ENCODE measurements around the gene TTLL9.

TTLL9 gene

DNA sequence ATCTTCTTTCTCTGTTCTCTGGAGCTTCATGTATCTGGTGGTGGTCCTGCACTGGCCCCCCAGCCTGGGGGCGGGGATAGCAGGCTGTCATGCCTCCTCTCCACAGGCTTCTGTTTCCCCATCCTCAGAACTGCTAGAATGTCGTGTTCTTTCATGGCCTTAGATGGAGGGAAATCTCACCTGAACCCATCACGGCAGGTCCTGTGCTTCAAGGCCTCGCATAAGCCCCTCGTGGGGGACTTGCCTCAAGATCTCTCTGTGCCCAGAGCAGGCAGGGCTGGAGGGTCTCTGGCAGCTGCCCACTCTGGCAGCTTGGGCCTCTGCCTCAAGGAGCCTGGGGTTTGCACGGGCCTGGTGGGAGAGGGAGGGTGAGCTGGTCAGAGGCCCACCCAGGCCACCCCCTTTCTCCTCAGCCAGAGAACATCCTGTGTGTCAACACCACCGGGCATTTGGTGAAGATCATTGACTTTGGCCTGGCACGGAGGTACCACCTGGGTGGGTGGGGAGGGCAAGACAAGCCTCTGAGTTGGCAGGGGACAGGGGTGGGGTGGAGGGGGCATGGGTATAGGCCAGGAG, 39.9 kb upstream of the TTLL9 start:
- FAIRE-seq = no peak
- no peak for DNase-seq (ENCODE audit: insufficient read length)

DNA sequence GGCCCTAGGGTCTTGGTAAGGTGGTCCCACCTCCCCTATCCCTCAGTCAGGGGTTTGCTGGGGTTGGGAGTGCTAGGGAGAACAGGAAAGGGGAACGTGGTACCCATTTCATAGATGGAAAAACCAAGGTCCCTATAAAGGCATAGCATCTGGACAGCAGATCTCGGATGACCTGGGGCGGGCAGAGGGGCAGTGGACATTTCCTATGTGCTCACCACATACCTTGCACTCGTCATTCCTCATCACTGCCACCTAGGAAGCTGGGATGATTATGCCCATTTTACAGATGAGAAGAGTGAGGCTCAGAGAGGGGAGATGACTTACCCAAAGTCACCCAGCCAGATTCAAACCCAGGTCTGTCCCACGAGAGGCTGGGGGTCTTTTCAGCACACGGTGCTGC, 39.2 kb upstream of the TTLL9 start:
- no peak for FAIRE-seq

More for the DNA sequence above, 39.9 kb upstream of the TTLL9 start:
- TF ChIP-seq POLR2A (IDR thresholded peaks at IDR 0.05; ENCODE audit: low read depth, low read length) = no peak
- TF ChIP-seq POLR2AphosphoS5 (IDR thresholded peaks at IDR 0.05; ENCODE audit: low read depth, low read length) = no peak
- TF ChIP-seq TAF1 (IDR thresholded peaks at IDR 0.05; ENCODE audit: borderline replicate concordance, low read depth, low read length) = no peak

DNA sequence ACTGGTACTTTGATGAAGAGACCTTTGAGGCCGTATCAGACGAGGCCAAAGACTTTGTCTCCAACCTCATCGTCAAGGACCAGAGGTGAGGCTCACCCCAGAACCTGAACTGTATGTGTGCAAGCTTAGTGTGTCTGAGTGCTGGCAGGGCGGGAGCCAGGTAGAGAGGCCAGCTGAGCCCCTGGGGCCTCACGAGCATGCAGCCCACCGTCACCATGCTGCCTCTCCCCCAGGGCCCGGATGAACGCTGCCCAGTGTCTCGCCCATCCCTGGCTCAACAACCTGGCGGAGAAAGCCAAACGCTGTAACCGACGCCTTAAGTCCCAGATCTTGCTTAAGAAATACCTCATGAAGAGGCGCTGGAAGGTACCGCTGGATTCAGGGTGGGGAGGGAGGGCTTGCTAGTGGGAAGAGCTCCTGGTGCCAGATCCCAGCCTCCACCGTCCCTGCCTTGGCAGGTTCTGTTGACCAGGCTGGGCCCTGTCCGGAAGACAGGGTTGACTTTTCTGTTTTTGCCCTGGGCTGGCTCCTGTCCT, 38.6 kb upstream of the TTLL9 start:
- DNase-seq (ENCODE audit: insufficient read length) (no peak), FAIRE-seq (no peak)
- no peak for TF ChIP-seq POLR2A (IDR thresholded peaks at IDR 0.05; ENCODE audit: low read depth, low read length)
- no peak for TF ChIP-seq POLR2AphosphoS5 (IDR thresholded peaks at IDR 0.05; ENCODE audit: low read depth, low read length)
- no peak for TF ChIP-seq TAF1 (IDR thresholded peaks at IDR 0.05; ENCODE audit: borderline replicate concordance, low read depth, low read length)

More for the DNA sequence above, 39.2 kb upstream of the TTLL9 start:
- no peak for TF ChIP-seq POLR2AphosphoS5 (IDR thresholded peaks at IDR 0.05; ENCODE audit: low read depth, low read length)
- no peak for TF ChIP-seq TAF1 (IDR thresholded peaks at IDR 0.05; ENCODE audit: borderline replicate concordance, low read depth, low read length)
- TF ChIP-seq POLR2A (IDR thresholded peaks at IDR 0.05; ENCODE audit: low read depth, low read length) = no peak
- no peak for DNase-seq (ENCODE audit: insufficient read length)

DNA sequence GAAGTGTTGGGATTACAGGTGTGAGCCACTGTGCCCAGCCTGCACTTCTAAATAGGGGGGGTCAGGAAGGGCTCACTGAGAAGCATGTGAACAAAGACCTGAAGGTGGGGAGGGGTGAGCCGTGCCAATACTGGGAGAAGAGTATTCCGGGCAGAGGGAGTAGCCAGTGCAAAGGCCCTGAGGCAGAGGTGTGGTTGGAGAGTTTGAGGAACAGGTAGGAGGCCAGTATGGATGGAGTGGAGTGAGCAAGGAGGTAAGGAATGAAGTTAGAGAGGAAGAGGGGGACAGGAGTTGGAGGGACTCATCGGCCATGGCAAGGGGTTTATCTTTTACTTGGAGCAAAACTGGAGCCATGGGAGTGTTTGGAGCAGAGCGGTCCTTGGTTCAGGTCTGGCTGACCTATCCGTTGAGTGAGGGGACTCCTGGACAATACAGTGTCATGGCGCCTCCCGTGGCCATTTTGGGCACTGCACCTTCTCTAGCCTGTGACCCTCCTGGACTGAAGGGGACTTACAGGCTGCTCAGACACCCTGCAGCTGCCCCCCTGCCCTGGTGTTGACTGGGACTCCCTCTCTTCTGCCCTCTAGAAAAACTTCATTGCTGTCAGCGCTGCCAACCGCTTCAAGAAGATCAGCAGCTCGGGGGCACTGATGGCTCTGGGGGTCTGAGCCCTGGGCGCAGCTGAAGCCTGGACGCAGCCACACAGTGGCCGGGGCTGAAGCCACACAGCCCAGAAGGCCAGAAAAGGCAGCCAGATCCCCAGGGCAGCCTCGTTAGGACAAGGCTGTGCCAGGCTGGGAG, 37.1 kb upstream of the TTLL9 start:
- FAIRE-seq = peak; percentile 74
- TF ChIP-seq POLR2AphosphoS5 (IDR thresholded peaks at IDR 0.05; ENCODE audit: low read depth, low read length) (no peak), POLR2A (IDR thresholded peaks at IDR 0.05; ENCODE audit: low read depth, low read length) (no peak), TAF1 (IDR thresholded peaks at IDR 0.05; ENCODE audit: borderline replicate concordance, low read depth, low read length) (no peak)
- peak; percentile 75 for DNase-seq (ENCODE audit: insufficient read length)

DNA sequence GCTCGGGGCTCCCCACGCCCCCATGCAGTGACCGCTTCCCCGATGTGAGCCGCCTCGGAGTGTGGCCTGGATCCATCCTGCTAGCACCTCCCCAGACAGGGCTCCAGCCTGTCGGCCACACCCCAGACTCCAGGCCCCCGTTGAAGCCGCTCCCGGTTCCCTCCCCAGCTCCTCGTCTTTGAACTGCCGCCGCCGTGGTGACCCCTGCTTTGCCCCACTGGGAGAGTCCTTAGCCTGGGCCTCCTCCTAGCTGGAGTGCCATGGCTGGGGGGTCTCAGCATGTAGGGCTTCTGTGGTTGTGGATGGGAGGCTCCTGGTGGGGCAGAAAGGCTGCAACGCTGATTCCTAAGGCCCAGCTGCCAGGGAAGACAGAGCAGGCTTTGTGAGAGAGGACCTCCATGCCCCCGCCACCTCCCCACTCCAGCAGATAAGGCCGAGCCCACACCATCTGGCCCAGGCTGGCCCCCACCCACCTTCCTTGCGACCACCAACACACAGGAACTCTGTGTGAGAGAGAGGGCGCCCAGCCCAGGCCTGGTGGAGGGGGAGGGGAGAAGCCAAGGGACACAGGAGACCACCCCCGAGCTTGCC, 36.4 kb upstream of the TTLL9 start:
- no peak for FAIRE-seq
- no peak for TF ChIP-seq POLR2AphosphoS5 (IDR thresholded peaks at IDR 0.05; ENCODE audit: low read depth, low read length)
- no peak for TF ChIP-seq POLR2A (IDR thresholded peaks at IDR 0.05; ENCODE audit: low read depth, low read length)
- TF ChIP-seq TAF1 (IDR thresholded peaks at IDR 0.05; ENCODE audit: borderline replicate concordance, low read depth, low read length) = no peak
- no peak for DNase-seq (ENCODE audit: insufficient read length)

DNA sequence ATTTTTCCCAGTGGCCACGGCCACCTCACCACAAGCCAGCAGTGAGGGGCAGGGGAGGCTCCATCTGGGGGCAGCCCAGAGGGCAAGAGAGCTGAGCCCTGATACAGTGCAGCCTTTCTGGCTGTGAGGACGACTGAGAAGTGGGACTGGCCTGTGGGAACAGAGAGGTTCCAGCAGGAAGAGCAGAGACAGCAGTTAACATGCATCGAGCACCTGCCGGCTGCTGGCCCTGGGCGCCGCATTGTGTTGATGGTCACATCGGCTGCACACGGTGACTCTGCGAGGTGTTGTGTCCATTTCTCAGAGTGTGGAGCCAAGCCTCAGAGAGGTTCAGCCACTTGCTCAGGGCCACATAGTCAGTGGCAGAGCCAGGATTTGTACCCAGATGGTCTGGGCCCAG, 34.9 kb upstream of the TTLL9 start:
- TF ChIP-seq TAF1 (IDR thresholded peaks at IDR 0.05; ENCODE audit: borderline replicate concordance, low read depth, low read length) = no peak
- no peak for TF ChIP-seq POLR2A (IDR thresholded peaks at IDR 0.05; ENCODE audit: low read depth, low read length)
- TF ChIP-seq POLR2AphosphoS5 (IDR thresholded peaks at IDR 0.05; ENCODE audit: low read depth, low read length) = no peak
- FAIRE-seq (no peak), DNase-seq (ENCODE audit: insufficient read length) (no peak)

DNA sequence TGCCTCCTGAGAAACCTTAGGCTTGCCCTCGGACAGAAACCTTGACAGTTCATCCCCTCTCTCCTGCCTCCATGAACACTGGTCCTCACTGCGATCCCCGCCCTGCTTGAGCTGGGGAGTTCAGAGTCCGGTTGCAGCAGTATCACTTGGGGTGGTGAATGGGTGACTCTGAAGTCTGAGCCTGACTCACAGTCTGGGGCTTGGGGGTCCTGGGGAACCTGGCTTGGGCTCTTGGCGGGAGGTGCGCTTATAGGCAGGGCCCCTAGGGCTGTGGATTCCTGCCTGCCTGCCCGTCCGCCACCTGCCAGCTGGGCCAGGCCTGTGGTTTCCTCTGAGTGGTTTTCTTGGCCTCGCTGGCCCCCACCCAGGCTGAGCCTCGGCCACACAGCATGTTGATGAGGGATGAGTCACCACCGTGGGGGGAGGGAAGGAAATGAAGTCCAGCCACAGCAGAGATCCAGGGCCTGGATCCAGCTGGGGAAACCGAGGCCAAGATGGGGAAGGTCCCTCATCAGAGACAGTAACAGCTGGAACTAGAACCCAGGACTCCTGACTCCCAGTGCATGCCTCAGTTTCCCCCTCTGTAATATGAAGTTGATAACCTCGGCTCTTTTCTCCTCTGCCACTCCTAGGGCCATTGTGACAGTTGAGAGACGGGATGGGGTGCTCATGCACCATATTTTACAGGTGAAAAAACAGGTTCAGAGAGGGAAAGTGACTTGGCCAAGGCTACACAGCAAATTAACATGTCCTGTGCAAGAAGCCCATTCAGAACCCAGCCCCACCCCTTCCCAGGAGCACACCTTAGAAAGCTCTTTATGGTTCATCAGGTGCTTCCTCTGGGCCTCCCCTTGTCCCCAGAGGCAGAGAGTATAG, 34.2 kb upstream of the TTLL9 start:
- DNase-seq (ENCODE audit: insufficient read length) (peak; percentile 54), FAIRE-seq (peak; percentile 44)
- TF ChIP-seq TAF1 (IDR thresholded peaks at IDR 0.05; ENCODE audit: borderline replicate concordance, low read depth, low read length) (no peak), POLR2A (IDR thresholded peaks at IDR 0.05; ENCODE audit: low read depth, low read length) (no peak), POLR2AphosphoS5 (IDR thresholded peaks at IDR 0.05; ENCODE audit: low read depth, low read length) (no peak)

DNA sequence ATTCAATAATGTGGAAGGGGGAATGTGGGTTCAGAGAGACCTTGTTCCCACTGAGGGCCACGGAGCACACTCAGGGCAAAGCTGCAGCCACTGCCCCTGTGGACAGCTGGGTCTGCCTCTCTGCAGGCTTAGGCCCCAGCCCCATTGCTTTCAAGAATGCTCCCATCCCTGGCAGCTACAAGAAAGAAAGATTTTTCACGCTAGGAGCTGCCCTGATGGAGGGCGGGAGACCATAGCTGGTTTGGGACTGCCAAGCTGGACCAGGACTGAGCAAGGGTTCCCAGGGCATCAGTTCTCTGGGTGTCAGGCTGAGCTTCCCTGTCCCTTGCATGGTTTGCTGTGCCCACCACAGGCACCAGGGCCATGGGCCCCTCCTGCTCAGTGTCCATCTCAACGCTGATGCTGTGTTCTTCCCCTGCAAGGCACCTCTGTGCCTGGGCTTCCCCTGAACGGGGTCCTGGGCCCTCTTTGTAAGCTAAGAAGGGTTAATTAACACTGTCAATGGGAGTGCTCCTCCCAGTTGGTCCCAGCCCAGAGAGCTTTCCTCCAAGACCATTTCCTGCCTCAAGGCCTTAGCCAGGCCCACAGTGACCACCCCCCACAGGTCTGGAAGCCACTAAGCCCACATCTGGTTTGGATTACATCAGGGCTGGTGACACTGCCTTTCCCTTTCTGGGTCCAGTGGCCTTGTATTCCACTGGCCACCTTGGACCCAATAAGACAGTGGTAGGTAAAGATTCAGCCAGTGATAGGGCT, 33.4 kb upstream of the TTLL9 start:
- DNase-seq (ENCODE audit: insufficient read length) = no peak
- TF ChIP-seq TAF1 (IDR thresholded peaks at IDR 0.05; ENCODE audit: borderline replicate concordance, low read depth, low read length) (no peak), POLR2AphosphoS5 (IDR thresholded peaks at IDR 0.05; ENCODE audit: low read depth, low read length) (no peak), POLR2A (IDR thresholded peaks at IDR 0.05; ENCODE audit: low read depth, low read length) (no peak)
- no peak for FAIRE-seq

DNA sequence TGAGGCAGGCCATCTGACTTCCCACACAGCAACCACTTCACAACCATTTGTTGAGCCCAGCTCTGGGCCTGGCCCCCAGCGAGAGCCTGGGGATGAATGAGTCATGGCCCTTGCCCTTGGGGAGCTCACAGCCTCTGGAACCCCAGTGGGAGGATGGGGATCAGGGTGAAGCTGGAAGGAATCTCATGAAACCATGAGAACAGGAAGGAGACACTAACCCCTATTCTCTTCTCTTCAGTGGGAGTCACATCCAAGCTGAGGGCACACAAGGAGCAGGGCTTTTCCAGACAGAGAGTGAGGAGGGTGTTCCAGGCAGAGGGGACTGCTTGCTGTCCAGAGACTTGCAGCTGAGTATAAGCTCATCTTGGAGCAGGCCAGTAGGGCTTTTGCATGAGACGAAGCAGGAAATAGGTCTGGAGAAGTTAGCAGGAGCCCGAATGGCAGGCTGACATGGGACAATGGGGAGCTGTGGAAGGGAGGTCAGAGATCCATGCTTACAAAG, 32.5 kb upstream of the TTLL9 start:
- TF ChIP-seq POLR2AphosphoS5 (IDR thresholded peaks at IDR 0.05; ENCODE audit: low read depth, low read length) = no peak
- no peak for FAIRE-seq
- no peak for DNase-seq (ENCODE audit: insufficient read length)

DNA sequence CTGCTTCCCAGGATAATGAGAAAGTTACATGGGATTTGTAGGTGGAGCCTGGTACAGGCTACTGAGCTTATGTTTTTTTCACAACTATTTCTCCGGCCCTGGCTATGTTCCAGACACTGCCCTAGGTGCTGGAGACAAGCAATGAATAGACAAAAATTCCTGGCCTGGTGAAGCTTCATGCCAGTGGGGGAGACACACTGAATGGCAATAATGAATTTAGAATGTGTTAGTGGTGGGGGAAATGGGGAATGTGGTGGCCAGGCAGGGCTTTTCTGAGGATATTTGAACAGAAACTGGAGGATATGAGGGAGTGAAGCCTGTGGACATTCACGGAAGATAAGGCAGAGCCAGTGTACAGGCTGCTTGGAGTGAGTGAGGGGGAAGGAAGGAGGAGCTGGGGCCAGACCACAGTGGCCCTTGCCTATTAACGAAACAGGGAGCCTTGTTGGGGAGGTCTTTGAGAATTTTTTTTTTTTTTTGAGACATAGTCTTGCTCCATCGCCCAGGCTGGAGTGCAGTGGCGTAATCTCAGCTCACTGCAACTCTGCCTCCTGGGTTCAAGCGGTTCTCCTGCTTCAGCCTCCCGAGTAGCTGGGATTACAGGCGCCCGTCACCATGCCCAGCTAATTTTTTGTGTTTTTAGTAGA, 31.7 kb upstream of the TTLL9 start:
- DNase-seq (ENCODE audit: insufficient read length) (no peak), FAIRE-seq (no peak)
- no peak for TF ChIP-seq POLR2AphosphoS5 (IDR thresholded peaks at IDR 0.05; ENCODE audit: low read depth, low read length)
- TF ChIP-seq TAF1 (IDR thresholded peaks at IDR 0.05; ENCODE audit: borderline replicate concordance, low read depth, low read length) = no peak
- TF ChIP-seq POLR2A (IDR thresholded peaks at IDR 0.05; ENCODE audit: low read depth, low read length) = no peak

Measured in GM12892 (cell line).